Upper lobe of left lung (tissue), 6 donors: ENCODE measurements around the gene SRSF9. TPM values are rescaled to one million over a fixed set of nuclear protein-coding genes. Genes with fewer than 3 reads are reported as not detected.
A peak's percentile ranks its signal among the peaks of the same experiment; 100 is the strongest.

ENCODE experiments used
- ATAC-seq, 2 donors: fragments of 200-7000 bp; cut with Tn5 transposase; one replicate each; pipeline ENCODE4 v1.9.1; 2022; ENCODE audit warnings: mild to moderate bottlenecking in 2 of 2, moderate library complexity in 2 of 2; ENCODE audit not compliant: low FRiP score in 2 of 2
- DNase-seq, 2 donors: peaks; one replicate each; pipeline ENCODE4 v3.0.0-alpha.2; 2019 to 2020
- H3K27ac ChIP-seq, 4 donors: fragments of 200-600 bp; sonication (generic); one replicate each; pipeline ENCODE4 v1.5.1; 2016 to 2019
- H3K27me3 ChIP-seq, 4 donors: fragments of 200-600 bp; sonication (generic); one replicate each; pipeline ENCODE4 v1.5.1; 2017 to 2019
- H3K36me3 ChIP-seq, 4 donors: fragments of 200-600 bp; sonication (generic); one replicate each; pipeline ENCODE4 v1.5.1; 2016 to 2019
- H3K4me1 ChIP-seq, 4 donors: fragments of 200-600 bp; sonication (generic); one replicate each; pipeline ENCODE4 v1.5.1; 2018 to 2019
- H3K4me3 ChIP-seq, 4 donors: fragments of 200-600 bp; sonication (generic); one replicate each; pipeline ENCODE4 v1.5.1; 2017 to 2019; ENCODE audit warnings: mild to moderate bottlenecking in 2 of 4, moderate library complexity in 1 of 4
- H3K9me3 ChIP-seq, 4 donors: fragments of 200-600 bp; sonication (generic); one replicate each; pipeline ENCODE4 v1.5.1; 2018 to 2019
- EP300 ChIP-seq, 4 donors: sonication (generic); formaldehyde crosslinking; IDR thresholded peaks; one replicate each; pipeline ENCODE4 v1.5.1; 2017; ENCODE audit warnings: antibody characterized with exemption in 4 of 4, control low read depth in 2 of 4
- POLR2A ChIP-seq, 4 donors: fragments of 450-650 bp; IDR thresholded peaks; one replicate each; pipeline ENCODE4 v1.5.1; 2016 to 2017; ENCODE audit warnings: antibody characterized with exemption in 4 of 4, mild to moderate bottlenecking in 2 of 4
- POLR2AphosphoS5 ChIP-seq, 2 donors: sonication (generic); formaldehyde crosslinking; IDR thresholded peaks; one replicate each; pipeline ENCODE4 v1.5.1; 2017; ENCODE audit warnings: antibody characterized with exemption in 2 of 2
- WGBS, 2 donors: methylation state at CpG; one replicate each; pipeline ENCODE4 v1.1.5; 2017 to 2018; 5-methylcytosine and 5-hydroxymethylcytosine counted together
- total RNA-seq, 6 donors: library from RNA; depleted of rRNA in 4 of 6; stranded (reverse); fragments of >200 nt in 4 of 6; gene quantifications; one replicate each; pipeline versions ENCODE4 v1.1.0 to v1.2.1, GENCODE V29; 2016 to 2021
- TF ChIP-seq, protein P1 (sequence below), 6 experiments: fragments of 450-650 bp in 4 of 6; fragments of 200-600 bp in 2 of 6; sonication (generic) in 2 of 6; IDR thresholded peaks; one replicate each; pipeline ENCODE4 v1.5.1; 2016 to 2019; ENCODE audit warnings: antibody characterized with exemption in 6 of 6
- donor health status: DM: no; HTN: no; CAD: no; lungs with moderate emphysema.
- donor health status: DM: no; HTN: yes; CAD: no; lungs with severe emphysema.

SRSF9 gene
- total RNA-seq, 6 donors from 2014 or later = 74.5 to 127 (median 107) TPM

DNA sequence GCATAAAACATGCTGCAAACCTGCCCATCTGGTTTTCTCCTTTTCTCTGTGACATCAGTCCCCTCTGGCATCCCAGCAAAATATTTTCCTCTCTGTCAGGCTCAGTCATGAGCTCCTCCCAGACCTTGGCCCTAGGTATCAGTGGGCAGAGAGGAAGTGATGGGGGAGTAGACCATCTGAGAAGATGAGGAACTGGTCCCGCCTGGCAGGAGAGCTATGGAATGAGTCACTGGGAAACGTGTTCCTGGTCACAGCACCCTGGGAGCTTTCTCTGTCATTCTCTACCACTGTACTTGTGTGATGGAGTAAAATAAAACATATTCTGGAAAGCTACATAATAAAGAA is 5.0 kb upstream of the SRSF9 start:
- no peaks in the 10 kb centered on the region for H3K36me3 ChIP-seq
- H3K4me1 ChIP-seq = peaks cover 8 to 11% (median 10%) of the 10 kb centered on the region in 4 donors
- H3K27ac ChIP-seq = no peak overlapping the region
- ATAC-seq (peak in 1 of 2 donors; percentile 42), DNase-seq (no peak)
- 5 to 36% methylated on average over 2 of the region's 2 CpGs for WGBS, 2 donors
- no peaks in the 10 kb centered on the region for H3K27me3 ChIP-seq
- H3K9me3 ChIP-seq = no peaks in the 10 kb centered on the region
- no peak for TF ChIP-seq POLR2AphosphoS5 (IDR thresholded peaks at IDR 0.05)
- TF ChIP-seq, protein P1, sequence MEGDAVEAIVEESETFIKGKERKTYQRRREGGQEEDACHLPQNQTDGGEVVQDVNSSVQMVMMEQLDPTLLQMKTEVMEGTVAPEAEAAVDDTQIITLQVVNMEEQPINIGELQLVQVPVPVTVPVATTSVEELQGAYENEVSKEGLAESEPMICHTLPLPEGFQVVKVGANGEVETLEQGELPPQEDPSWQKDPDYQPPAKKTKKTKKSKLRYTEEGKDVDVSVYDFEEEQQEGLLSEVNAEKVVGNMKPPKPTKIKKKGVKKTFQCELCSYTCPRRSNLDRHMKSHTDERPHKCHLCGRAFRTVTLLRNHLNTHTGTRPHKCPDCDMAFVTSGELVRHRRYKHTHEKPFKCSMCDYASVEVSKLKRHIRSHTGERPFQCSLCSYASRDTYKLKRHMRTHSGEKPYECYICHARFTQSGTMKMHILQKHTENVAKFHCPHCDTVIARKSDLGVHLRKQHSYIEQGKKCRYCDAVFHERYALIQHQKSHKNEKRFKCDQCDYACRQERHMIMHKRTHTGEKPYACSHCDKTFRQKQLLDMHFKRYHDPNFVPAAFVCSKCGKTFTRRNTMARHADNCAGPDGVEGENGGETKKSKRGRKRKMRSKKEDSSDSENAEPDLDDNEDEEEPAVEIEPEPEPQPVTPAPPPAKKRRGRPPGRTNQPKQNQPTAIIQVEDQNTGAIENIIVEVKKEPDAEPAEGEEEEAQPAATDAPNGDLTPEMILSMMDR (IDR thresholded peaks at IDR 0.05) = no peak
- TF ChIP-seq POLR2A (IDR thresholded peaks at IDR 0.05) = no peak
- no peak for TF ChIP-seq EP300 (IDR thresholded peaks at IDR 0.05)
- H3K4me3 ChIP-seq = no peak overlapping the region

DNA sequence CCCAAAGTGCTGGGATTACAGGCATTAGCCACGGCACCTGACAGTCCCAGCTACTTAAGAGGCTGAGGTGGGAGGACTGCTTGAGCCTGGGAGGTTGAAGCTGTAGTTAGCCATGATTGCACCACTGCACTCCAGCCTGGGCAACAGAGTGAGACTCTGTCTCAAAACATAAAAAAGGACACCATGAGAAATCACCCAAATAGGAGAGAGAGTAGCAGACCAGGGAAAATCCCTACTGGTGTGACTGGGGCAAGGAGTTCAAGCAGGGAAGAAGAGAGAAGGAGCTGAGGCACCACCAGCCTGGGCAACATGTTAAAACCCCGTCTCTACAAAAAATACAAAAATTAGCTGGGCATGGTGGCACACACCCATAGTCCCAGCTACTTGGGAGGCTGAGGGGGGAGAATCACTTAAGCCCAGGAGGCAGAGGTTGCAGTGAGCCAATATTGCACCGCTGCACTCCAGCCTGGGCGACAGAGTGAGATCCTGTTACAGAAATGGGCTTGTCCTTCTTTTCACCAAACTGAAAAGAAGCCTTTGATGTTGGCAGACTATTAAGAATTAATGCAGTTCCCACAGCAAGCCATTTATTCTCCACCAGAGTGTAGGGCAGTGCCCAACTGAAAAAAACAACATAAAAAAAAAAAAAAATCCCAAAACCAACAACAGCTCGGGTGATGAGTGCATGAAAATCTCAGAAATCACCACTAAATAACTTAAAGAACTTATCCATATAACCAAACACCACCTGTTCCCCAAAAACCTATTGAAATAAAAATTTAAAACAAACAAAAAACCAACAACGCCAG is 4.5 kb upstream of the SRSF9 start:
- no peak overlapping the region for H3K27ac ChIP-seq
- no peak for ATAC-seq
- WGBS, 2 donors = 75 to 77% methylated on average over 6 of the region's 6 CpGs

DNA sequence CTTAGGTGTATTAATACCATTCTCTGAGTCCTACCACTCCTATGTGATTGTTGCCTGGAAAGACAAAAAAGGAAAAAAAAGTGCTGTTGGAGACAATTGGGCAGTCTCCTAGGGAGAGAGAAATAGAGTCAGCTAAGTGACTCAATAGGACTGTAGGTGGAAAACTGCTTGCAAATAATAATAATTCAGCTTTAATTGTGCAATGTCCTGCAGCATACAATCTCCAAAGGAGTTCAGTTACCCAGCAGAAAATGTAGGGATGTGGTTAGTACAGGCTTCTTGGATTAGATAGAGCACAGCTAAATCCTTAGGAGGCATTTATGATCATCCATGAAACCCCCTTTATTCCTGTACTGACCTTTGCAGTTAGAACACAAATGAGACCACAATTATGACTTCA is 3.0 kb upstream of the SRSF9 start:
- Histone ChIP-seq H3K27ac (no peak overlapping the region), H3K27me3 (no peaks in the 10 kb centered on the region), H3K4me1 (peaks cover 10 to 20% (median 18%) of the 10 kb centered on the region in 4 donors), H3K9me3 (no peaks in the 10 kb centered on the region), H3K4me3 (no peak overlapping the region), H3K36me3 (peaks cover 0 to under 1% (median 0%) of the 10 kb centered on the region in 4 donors)
- DNase-seq = no peak
- ATAC-seq = no peak
- TF ChIP-seq POLR2A (IDR thresholded peaks at IDR 0.05) (no peak), POLR2AphosphoS5 (IDR thresholded peaks at IDR 0.05) (no peak), EP300 (IDR thresholded peaks at IDR 0.05) (no peak)
- TF ChIP-seq, protein P1 (IDR thresholded peaks at IDR 0.05) = no peak

More for the DNA sequence above, 4.5 kb upstream of the SRSF9 start:
- H3K4me3 ChIP-seq = no peak overlapping the region
- DNase-seq = no peak
- H3K36me3 ChIP-seq = no peaks in the 10 kb centered on the region
- no peak for TF ChIP-seq POLR2AphosphoS5 (IDR thresholded peaks at IDR 0.05)
- peaks cover 8 to 11% (median 10%) of the 10 kb centered on the region in 4 donors for H3K4me1 ChIP-seq
- H3K9me3 ChIP-seq = no peaks in the 10 kb centered on the region
- H3K27me3 ChIP-seq = no peaks in the 10 kb centered on the region

DNA sequence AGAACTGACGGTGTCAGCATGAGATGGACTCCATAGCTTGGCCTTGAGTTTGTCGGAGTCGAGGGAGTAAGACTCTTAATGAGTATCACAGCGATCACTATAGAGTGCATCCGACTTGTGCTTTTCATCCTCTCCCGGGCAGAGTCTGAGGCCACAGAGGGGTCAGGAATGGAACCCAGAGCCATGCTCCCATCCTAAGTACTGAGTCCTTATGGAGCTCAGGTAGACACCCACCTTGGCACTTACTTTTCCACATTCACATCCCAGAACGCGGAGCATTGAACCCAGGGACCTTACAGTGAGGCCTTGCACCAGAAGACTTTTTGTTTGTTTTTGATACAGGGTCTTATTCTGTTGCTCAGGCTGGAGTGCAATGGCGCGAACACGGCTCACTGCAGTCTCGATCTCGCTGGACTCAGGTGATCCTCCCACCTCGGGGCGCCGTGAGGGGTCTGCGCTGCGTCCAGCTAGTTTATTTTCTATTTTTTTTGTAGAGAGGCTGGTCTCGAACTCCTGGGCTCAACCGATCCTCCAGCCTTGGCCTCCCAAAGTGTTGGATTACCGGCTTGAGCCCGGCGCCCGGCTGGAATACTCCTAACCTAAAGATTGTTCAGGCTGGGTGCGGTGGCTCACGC is 719 bp upstream of the SRSF9 start:
- peak; percentile 19 to 30 for ATAC-seq
- Histone ChIP-seq H3K4me1 (peaks cover 24 to 38% (median 30%) of the 10 kb centered on the region in 4 donors), H3K9me3 (no peaks in the 10 kb centered on the region), H3K36me3 (peaks cover 1 to 23% (median 9%) of the 10 kb centered on the region in 4 donors), H3K4me3 (peak overlapping the region; percentile 64 to 93 (median 80)), H3K27me3 (no peaks in the 10 kb centered on the region), H3K27ac (peak overlapping the region; percentile 93 to 98 (median 95))
- TF ChIP-seq POLR2A (IDR thresholded peaks at IDR 0.05) (no peak), EP300 (IDR thresholded peaks at IDR 0.05) (no peak)
- TF ChIP-seq, protein P1 (IDR thresholded peaks at IDR 0.05) = no peak
- DNase-seq = peak in 1 of 2 donors; percentile 63
- 73 to 76% methylated on average over 23 to 26 of the region's 26 CpGs for WGBS, 2 donors

DNA sequence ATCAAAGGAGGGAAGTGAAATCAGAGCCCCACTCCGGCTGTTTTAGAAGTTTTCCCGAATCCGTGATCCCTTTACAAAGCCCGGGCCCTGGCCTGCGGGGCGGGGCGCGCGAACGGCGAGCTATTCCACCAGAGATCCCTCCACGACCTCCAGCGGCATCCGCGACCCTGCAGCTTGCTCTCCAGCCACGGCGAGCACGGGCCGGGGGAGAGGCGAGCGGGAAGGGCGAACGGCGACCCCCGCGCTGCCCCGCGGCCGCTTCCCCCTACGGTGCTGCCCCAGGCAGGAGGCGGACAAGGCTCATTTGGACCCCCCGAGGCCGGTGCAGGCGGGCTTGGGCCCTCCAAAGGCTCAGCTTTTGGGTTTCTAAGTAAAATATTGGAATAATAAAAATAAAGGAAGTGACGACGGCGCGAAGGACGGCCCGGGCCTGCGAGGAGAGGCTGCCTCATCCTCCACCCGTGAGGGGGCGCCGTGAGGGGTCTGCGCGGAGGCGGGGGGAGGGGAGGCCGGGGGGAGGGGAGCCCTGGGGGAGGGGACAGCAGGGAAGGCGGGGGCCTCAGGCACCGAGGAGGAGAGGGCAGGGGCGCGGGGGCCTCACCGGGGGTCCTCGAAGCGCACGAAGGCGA is 613 bp downstream of the SRSF9 start:
- H3K36me3 ChIP-seq = peaks cover 10 to 36% (median 22%) of the 10 kb centered on the region in 4 donors
- H3K4me1 ChIP-seq = peaks cover 24 to 38% (median 30%) of the 10 kb centered on the region in 4 donors
- H3K4me3 ChIP-seq = peak overlapping the region; percentile 64 to 93 (median 88)
- DNase-seq (peak; percentile 34 to 90), ATAC-seq (peak; percentile 21 to 56)
- no peaks in the 10 kb centered on the region for H3K27me3 ChIP-seq
- TF ChIP-seq, protein P1 (IDR thresholded peaks at IDR 0.05) = no peak
- peak overlapping the region; percentile 93 to 98 (median 95) for H3K27ac ChIP-seq
- no peaks in the 10 kb centered on the region for H3K9me3 ChIP-seq
- 0 to 1% methylated on average over 21 to 28 of the region's 57 CpGs for WGBS, 2 donors
